KMS-11 (cell line): Measurements from ENCODE around the gene GKAP1.

Source experiments
- H2AFZ ChIP-seq: fragments of 200-600 bp; sonication (generic); 2 replicates; pipeline ENCODE4 v1.6.1; 2016; ENCODE audit warnings: antibody characterized with exemption, mixed run types, low read depth
- H3K27ac ChIP-seq: fragments of 200-600 bp; sonication (generic); 2 replicates; pipeline ENCODE4 v1.6.1; 2016; ENCODE audit warnings: mild to moderate bottlenecking, mixed run types
- H3K27me3 ChIP-seq: fragments of 200-600 bp; sonication (generic); 2 replicates; pipeline ENCODE4 v1.6.1; 2017; ENCODE audit warnings: mild to moderate bottlenecking, low read depth, mixed run types, moderate library complexity; ENCODE audit not compliant: insufficient read depth
- H3K36me3 ChIP-seq: fragments of 200-600 bp; sonication (generic); 2 replicates; pipeline ENCODE4 v1.6.1; 2017; ENCODE audit warnings: mild to moderate bottlenecking, mixed run types; ENCODE audit not compliant: insufficient read depth
- H3K4me1 ChIP-seq: fragments of 200-600 bp; sonication (generic); 2 replicates; pipeline ENCODE4 v1.6.1; 2016; ENCODE audit warnings: mild to moderate bottlenecking, low read depth, mixed run types; ENCODE audit not compliant: poor library complexity, severe bottlenecking
- H3K4me2 ChIP-seq: fragments of 200-600 bp; sonication (generic); 2 replicates; pipeline ENCODE4 v1.7.0; 2016; ENCODE audit warnings: mild to moderate bottlenecking, mixed run types
- H3K4me3 ChIP-seq: fragments of 200-600 bp; sonication (generic); IDR thresholded peaks from 2 replicates; pipeline ENCODE4 v1.6.1; 2017; ENCODE audit warnings: low read depth, low read length, mixed read lengths; ENCODE audit not compliant: insufficient read depth
- H3K79me2 ChIP-seq: fragments of 200-600 bp; sonication (generic); 2 replicates; pipeline ENCODE4 v1.6.1; 2016; ENCODE audit warnings: low read depth, mixed run types; ENCODE audit not compliant: insufficient read depth
- H3K9ac ChIP-seq: fragments of 200-600 bp; sonication (generic); 2 replicates; pipeline ENCODE4 v1.6.1; 2016; ENCODE audit warnings: mild to moderate bottlenecking, mixed run types
- H4K20me1 ChIP-seq: fragments of 200-600 bp; sonication (generic); 2 replicates; pipeline ENCODE4 v1.6.1; 2016; ENCODE audit warnings: mild to moderate bottlenecking, mixed run types; ENCODE audit not compliant: insufficient read depth
- TF ChIP-seq, protein P1 (sequence below): fragments of 200-600 bp; sonication (generic); conservative IDR thresholded peaks from 2 replicates; pipeline ENCODE4 v1.6.1; 2017; ENCODE audit warnings: low read depth, mild to moderate bottlenecking, antibody characterized with exemption, low read length, moderate library complexity, mixed read lengths

GKAP1 gene

DNA sequence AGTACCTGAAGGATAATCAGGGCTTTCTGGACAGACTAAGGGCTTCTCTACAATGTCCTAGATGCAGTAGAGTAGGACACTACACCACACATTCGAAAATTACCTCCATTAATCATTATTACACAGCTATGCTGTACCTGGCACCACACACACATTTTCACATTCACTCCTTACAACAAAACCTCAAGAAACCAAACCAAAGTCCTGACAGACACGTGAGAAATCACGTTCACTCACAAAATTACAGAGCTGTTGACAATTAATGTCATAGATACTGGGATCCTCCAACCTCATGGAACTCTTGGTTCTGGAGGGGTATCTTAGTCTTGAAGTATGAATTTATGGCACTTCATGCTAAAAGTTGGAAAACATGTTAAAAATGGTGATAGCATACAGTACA, 126.1 kb downstream of the GKAP1 start:
- H4K20me1 ChIP-seq = peaks cover 89% of the 10 kb centered on the region
- H2AFZ ChIP-seq = no peak overlapping the region
- H3K4me1 ChIP-seq = peaks cover 19% of the 10 kb centered on the region
- H3K4me2 ChIP-seq = no peak overlapping the region
- TF ChIP-seq, protein P1, sequence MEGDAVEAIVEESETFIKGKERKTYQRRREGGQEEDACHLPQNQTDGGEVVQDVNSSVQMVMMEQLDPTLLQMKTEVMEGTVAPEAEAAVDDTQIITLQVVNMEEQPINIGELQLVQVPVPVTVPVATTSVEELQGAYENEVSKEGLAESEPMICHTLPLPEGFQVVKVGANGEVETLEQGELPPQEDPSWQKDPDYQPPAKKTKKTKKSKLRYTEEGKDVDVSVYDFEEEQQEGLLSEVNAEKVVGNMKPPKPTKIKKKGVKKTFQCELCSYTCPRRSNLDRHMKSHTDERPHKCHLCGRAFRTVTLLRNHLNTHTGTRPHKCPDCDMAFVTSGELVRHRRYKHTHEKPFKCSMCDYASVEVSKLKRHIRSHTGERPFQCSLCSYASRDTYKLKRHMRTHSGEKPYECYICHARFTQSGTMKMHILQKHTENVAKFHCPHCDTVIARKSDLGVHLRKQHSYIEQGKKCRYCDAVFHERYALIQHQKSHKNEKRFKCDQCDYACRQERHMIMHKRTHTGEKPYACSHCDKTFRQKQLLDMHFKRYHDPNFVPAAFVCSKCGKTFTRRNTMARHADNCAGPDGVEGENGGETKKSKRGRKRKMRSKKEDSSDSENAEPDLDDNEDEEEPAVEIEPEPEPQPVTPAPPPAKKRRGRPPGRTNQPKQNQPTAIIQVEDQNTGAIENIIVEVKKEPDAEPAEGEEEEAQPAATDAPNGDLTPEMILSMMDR = no peak
- H3K4me3 ChIP-seq = no peak overlapping the region
- no peaks in the 10 kb centered on the region for H3K27me3 ChIP-seq
- no peak overlapping the region for H3K27ac ChIP-seq
- H3K79me2 ChIP-seq = peaks cover 98% of the 10 kb centered on the region
- no peak overlapping the region for H3K9ac ChIP-seq
- no peaks in the 10 kb centered on the region for H3K36me3 ChIP-seq
